Skeletal muscle cell (primary cell): ENCODE data around the gene CDH15.

Experiments
- DNase-seq: peaks from one replicate; pipeline ENCODE4 v3.0.0-alpha.2; 2010; ENCODE audit warnings: low read depth
- H3K4me3 ChIP-seq: 2 replicates; pipeline ENCODE4 v1.5.1; 2011; ENCODE audit warnings: low read depth, mild to moderate bottlenecking, control low read depth, low read length, moderate library complexity

The CDH15 gene, protein sequence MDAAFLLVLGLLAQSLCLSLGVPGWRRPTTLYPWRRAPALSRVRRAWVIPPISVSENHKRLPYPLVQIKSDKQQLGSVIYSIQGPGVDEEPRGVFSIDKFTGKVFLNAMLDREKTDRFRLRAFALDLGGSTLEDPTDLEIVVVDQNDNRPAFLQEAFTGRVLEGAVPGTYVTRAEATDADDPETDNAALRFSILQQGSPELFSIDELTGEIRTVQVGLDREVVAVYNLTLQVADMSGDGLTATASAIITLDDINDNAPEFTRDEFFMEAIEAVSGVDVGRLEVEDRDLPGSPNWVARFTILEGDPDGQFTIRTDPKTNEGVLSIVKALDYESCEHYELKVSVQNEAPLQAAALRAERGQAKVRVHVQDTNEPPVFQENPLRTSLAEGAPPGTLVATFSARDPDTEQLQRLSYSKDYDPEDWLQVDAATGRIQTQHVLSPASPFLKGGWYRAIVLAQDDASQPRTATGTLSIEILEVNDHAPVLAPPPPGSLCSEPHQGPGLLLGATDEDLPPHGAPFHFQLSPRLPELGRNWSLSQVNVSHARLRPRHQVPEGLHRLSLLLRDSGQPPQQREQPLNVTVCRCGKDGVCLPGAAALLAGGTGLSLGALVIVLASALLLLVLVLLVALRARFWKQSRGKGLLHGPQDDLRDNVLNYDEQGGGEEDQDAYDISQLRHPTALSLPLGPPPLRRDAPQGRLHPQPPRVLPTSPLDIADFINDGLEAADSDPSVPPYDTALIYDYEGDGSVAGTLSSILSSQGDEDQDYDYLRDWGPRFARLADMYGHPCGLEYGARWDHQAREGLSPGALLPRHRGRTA

DNA sequence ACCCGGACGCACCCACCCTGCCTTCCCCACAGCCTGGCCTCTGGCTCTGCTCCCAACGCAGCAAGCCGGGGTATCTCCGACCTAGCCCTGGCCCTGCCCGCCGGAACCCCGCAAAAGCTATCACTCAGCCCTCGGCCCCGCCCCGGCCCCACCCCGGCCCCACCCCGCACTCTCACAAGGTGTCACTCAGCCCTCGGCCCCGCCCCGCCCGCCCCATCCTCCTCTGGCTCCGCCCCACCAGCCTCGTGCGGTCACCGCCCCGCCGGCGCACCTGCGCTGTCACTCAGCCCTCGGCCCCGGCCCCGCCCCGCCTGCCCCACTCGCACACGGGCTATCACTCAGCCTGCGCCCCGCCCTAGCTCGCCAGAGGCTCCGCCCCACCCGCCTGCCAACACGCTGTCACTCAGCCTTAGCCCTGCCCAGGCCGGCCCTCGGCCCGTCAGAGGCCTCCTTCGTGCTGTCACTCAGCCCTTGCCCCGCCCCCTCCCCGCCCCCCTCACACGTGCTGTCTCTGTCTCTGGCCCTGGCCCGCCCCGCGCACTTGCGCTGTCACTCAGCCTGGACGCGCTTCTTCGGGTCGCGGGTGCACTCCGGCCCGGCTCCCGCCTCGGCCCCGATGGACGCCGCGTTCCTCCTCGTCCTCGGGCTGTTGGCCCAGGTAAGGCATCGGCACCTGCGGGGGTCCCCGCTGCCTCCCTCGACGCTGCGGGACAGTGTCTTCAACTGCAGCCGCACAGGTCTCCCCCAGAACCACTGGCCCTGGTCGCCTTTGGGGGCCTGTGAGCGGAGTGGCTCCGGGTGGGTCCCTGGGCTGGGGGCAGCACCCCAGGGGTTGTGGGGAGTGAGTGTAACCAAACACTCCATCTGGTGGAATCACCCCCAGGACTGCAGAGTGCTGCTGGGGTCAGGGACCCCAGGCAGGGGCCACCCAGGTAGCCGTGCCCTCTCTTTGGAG, at the start of gene CDH15:
CDH15 (plus strand) TSS at position 533 of the 955 bp plus-strand sequence; CDS start at position 617, 84 bp downstream.
- peak; percentile 66 for DNase-seq
- peak within 1 kb of the TSS; percentile 61 for H3K4me3 ChIP-seq

DNA sequence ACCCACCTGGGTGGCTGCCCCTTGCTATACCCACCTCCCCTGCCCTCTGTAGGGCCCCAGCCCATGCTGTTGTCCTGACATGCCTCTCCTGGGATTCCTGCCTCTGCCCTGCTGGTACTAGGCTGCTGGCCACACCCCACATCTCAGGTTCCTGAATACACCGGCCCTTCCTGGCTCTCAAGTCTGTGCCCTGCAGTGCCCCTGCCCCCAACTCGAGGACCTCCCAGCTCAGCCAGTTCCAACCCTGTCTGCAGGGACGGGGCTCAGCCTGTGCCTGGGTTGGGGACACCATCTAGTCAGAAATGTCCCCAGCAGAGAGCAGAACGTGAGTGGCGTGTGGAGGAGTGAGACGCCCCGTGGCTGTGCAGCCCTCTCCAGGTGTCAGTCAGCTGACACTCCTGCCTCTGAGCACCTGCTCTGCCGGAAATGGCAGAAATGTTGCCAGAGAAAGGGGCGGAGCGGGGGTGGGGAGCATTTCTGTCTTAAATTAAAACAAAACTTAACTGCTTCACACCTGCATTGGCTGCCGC, 49.2 kb upstream of the CDH15 start:
- H3K4me3 ChIP-seq: no peak overlapping the region
- DNase-seq: no peak

DNA sequence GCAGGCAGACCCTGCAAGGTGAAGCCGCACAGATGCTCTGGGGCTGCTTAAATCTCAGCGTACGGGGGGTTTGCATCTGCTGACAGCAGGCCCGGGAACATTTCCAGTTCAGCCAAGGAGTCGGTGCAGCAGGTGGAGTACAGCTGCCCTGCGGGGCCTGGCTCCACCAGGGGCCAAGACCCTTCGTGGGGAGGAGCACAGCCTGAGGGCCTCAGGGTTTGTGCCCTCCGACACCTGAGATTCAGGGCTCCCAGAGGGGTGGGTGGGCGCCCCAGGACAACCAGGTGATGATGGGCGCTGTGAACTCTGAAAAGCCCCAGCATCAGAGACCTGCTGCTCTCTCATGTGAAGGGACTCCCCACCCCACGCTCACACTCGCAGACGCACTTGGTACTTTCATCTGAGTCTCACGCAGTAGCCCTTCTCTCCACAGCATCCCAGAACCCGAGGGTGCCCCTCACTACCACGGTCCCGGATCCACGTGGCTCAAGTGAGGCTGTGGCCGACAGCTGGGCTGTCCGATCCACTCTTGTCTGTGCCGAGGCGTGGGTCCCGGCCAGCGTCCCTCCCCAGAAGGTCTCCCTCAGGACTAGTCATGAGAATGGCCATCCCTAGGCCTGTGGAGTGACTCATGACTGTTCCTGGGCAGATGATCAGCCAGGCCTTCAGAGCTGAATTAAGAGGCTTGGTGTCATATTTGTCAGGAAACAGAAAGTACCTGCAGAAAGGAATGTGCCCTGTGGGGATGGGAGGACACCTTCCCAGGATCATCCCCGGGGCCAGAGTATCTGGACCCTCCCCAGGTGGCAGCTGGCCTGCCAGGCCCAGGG, 48.3 kb upstream of the CDH15 start:
- no peak for DNase-seq
- H3K4me3 ChIP-seq: no peak overlapping the region

GRCh38 chr16:89123831-89124100, 47.8 kb upstream of the CDH15 start:
- DNase-seq: no peak
- H3K4me3 ChIP-seq: no peak overlapping the region

- no peak for DNase-seq
- H3K4me3 ChIP-seq: no peak overlapping the region
Observed at GRCh38 chr16:89129378-89129777, 42.2 kb upstream of the CDH15 start.

- DNase-seq: no peak
Observed at GRCh38 chr16:89130448-89130847, 41.1 kb upstream of the CDH15 start.

DNA sequence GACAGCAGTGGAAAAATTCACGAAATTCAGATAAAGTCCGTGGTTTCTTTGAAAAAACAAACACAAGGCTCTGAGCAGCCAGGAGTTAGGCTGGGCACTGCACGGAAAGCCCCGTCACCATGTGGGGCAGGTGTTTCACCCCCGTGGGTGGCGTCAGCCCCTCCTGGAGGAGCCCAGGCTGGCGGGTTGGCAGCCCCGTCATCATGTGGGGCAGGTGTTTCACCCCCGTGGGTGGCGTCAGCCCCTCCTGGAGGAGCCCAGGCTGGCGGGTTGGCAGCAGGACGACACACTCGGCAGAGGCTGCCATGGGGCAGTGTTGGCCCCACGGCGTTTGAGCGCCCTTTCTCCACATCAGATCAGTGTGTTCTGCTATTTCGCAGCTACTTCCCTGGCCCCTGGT, 39.8 kb upstream of the CDH15 start:
- DNase-seq: no peak
- no peak overlapping the region for H3K4me3 ChIP-seq

More at GRCh38 chr16:89130448-89130847, 41.1 kb upstream of the CDH15 start:
- no peak overlapping the region for H3K4me3 ChIP-seq

DNA sequence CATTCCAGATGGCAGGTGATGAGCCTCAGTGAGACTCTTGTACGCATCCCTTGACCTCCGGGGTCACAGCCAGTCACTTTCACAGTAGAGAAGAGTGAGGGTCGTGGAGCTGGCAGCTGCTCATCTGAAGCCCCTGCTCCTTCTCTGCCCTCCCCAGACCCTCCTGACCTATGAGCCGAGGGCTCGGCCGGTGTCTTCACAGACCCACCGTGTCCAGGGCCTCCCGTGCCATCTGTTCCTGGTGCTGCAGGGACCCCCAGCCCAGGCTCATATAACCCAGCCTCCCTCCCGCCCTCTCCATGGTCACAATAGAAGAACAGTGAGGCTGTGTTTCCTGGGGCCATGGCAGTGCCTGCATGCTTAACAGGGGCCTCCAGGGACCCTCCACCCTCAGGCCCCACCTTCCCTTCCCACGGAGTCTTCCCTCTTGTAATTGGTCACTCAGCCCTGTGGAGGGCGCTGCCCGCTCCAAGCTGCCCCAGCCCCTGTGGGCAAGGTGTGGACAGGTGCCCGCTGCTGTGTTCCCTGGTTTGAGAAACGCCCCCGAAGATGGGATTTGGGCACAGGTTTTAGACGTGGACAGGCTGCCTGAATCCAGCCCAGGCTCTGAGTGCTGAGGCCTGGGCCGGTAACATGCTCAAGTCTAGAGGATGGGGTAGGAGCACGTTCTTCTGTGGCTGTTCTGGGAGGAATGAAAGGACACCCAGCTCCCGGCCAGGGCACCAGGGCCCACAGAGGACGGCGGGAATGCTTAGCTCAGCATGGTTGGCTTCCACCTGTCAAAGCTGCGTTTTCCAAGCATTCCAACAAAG, 39.1 kb upstream of the CDH15 start:
- no peak for DNase-seq
- H3K4me3 ChIP-seq: no peak overlapping the region

GRCh38 chr16:89133457-89134127, 38.0 kb upstream of the CDH15 start:
- no peak overlapping the region for H3K4me3 ChIP-seq
- no peak for DNase-seq

- H3K4me3 ChIP-seq: no peak overlapping the region
- DNase-seq: no peak
Observed at GRCh38 chr16:89134269-89134668, 37.3 kb upstream of the CDH15 start.

DNA sequence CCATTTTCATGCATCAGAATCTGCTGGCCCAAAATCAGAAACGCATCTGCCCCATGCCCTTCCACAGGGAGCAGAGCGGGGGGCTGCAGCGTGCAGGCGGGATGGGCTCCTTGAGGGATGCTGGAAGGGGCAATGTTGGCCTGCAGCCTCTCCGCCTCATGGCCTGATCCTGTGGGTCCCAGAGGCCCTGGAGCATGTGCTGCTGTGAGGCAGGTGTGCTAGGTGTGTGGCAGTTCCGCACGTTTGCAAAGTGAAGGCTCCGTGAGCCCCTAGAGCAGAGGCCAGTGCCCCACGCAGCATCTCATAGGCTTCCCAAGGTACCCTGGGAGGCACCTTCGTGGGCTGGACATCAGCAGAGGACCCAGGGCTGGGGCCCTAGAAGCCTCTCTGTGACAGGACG, 36.4 kb upstream of the CDH15 start:
- no peak for DNase-seq
- no peak overlapping the region for H3K4me3 ChIP-seq

DNA sequence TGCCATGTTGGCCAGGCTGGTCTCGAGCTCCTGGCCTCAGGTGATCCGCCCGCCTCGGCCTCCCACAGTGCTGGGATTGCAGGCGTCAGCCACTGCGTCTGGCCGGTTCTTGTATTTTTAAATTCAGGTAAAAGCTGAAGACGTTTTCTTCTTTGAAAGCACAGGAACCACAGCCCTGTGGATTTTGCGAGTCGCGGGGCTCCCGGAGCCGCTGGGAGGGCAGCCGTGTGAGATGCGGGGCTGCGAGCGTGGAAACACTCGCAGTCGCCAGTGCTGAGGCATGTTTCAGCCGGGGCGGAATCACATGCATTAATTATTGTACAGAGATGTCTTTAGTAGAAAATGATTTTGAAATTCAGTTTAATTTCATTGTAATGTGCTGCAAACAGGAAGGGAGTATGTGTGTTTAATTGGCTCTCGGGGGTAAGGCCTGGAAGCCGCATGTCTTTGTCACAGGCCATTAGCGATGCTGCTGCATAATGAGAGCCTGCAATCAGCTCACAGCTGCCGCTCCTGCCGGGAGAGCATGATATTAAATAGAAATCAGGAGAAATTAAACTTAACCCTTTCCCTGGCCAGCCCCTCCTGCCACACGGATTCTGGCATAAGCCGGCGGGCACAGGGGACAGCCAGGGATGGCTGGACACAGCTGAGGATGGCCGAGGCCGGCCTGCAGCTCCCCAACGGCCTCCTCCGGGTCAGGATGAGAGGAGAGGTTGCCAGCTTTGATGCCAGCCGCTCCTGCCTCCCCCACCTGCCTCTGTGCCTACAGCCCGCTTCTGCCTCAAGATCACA, 35.4 kb upstream of the CDH15 start:
- H3K4me3 ChIP-seq: no peak overlapping the region
- no peak for DNase-seq

DNA sequence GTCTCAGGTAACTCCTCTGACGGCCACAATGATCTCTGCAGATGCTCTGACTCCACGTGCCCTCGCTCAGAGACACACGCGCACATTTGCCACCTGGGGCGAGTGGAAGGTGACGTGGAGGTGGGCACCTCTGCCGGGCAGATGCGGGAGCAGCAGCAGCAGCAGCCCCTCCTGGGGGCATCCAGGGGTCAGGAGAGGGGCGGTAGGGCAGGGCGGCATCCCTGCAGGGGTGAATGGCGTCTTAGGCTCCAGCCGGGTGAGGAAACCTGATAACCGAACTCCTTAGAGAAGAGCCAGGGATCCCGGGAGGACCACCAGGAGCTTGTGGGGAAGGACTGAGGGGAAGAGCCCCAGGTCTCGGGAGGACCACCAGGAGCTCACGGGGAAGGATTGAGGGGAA, 34.6 kb upstream of the CDH15 start:
- H3K4me3 ChIP-seq: no peak overlapping the region
- no peak for DNase-seq

GRCh38 chr16:89137666-89138512, 33.7 kb upstream of the CDH15 start:
- DNase-seq: no peak
- H3K4me3 ChIP-seq: no peak overlapping the region

- H3K4me3 ChIP-seq: no peak overlapping the region
- no peak for DNase-seq
Observed at GRCh38 chr16:89138513-89138795, 33.1 kb upstream of the CDH15 start.

- no peak for DNase-seq
- no peak overlapping the region for H3K4me3 ChIP-seq
Observed at GRCh38 chr16:89138843-89139520, 32.6 kb upstream of the CDH15 start.
